HepG2 (cell line): ENCODE results near the gene KLHL17. TPM values are rescaled to one million over a fixed set of nuclear protein-coding genes. Genes with fewer than 3 reads are reported as not detected.

Experiments used
- ATAC-seq: fragments of 200-7000 bp; cut with Tn5 transposase; 3 replicates; pipeline ENCODE4 v1.9.1; 2020; ENCODE audit warnings: mild to moderate bottlenecking, moderate library complexity
- BruUV-seq: library from RNA; stranded (reverse); fragments of 400-500 nt; replicated peaks from 2 replicates; lab custom pipeline; 2021; lab: Mats Ljungman, UMichigan
- CTCF ChIA-PET: fragments of 300-600 bp; formaldehyde crosslinking; extraction: SDS; loops from one replicate; lab custom pipeline; 2021; ENCODE audit warnings: low total read pairs, inconsistent platforms, low intra/inter-chr PET ratio; lab: Yijun Ruan, JAX
- POLR2A ChIA-PET: fragments of 350-600 bp; sonication (Branson Sonifier 250); formaldehyde crosslinking; loops from one replicate; lab custom pipeline; 2020; ENCODE audit warnings: antibody characterized with exemption, inconsistent platforms; lab: Yijun Ruan, JAX
- DNase-seq: peaks from one replicate; pipeline ENCODE4 v3.0.0-alpha.2; 2015; ENCODE audit warnings: low spot score
- FAIRE-seq: peaks from 3 replicates; lab custom pipeline; 2011; peaks lifted over from hg19 to GRCh38; lab: Jason Lieb, UNC
- H2AFZ ChIP-seq: one replicate; pipeline ENCODE4 v1.6.1; 2011; ENCODE audit warnings: low read length, inconsistent platforms
- H3K27ac ChIP-seq: fragments of 300-600 bp; 3 replicates; pipeline ENCODE4 v1.8.0; 2011; ENCODE audit warnings: mixed run types, mild to moderate bottlenecking, mixed read lengths, low read length, inconsistent platforms; ENCODE audit not compliant: insufficient read depth; ENCODE audit errors: extremely low read length
- H3K27me3 ChIP-seq, 2 experiments: fragments of 200-600 bp in 1 of 2; 2 replicates in 1 of 2; 3 replicates in 1 of 2; pipeline versions ENCODE4 v1.6.0 to v1.8.0; 2011; ENCODE audit warnings: low read length in 2 of 2, mild to moderate bottlenecking in 2 of 2, moderate library complexity in 2 of 2, inconsistent platforms in 1 of 2; ENCODE audit not compliant: insufficient read depth in 2 of 2, control insufficient read depth in 1 of 2
- H3K36me3 ChIP-seq, 2 experiments: fragments of 200-600 bp in 1 of 2; replicated peaks in 1 of 2; 2 replicates in 1 of 2; 3 replicates in 1 of 2; pipeline versions ENCODE4 v1.5.1 to v1.8.0; 2011; ENCODE audit warnings: low read length in 2 of 2, inconsistent platforms in 1 of 2; ENCODE audit not compliant: insufficient read depth in 2 of 2, control insufficient read depth in 1 of 2
- H3K4me1 ChIP-seq: 2 replicates; pipeline ENCODE4 v1.5.1; 2012; ENCODE audit warnings: low read length, inconsistent platforms; ENCODE audit not compliant: insufficient read depth
- H3K4me2 ChIP-seq: 2 replicates; pipeline ENCODE4 v1.6.0; 2011; ENCODE audit warnings: low read depth, low read length, inconsistent platforms
- H3K4me3 ChIP-seq, 3 experiments: fragments of 200-600 bp in 1 of 3; sonication (generic), shearing (Covaris generic) in 1 of 3; replicated peaks in 1 of 3; 2 replicates each; pipeline ENCODE4 v1.5.1; 2011 to 2016; ENCODE audit warnings: low read length in 3 of 3, inconsistent platforms in 2 of 3, low read depth in 2 of 3, mild to moderate bottlenecking in 2 of 3, control low read depth in 1 of 3, mixed read lengths in 1 of 3; ENCODE audit not compliant: insufficient read depth in 1 of 3
- H3K79me2 ChIP-seq: one replicate; pipeline ENCODE4 v1.6.1; 2011; ENCODE audit warnings: low read length, inconsistent platforms; ENCODE audit not compliant: insufficient read depth
- H3K9ac ChIP-seq: 2 replicates; pipeline ENCODE4 v1.6.0; 2011; ENCODE audit warnings: mild to moderate bottlenecking, low read depth, low read length, inconsistent platforms; ENCODE audit not compliant: insufficient read depth
- H3K9me3 ChIP-seq: 2 replicates; pipeline ENCODE4 v1.5.1; 2012; ENCODE audit warnings: mild to moderate bottlenecking, low read length
- H4K20me1 ChIP-seq: 2 replicates; pipeline ENCODE4 v1.6.0; 2011; ENCODE audit warnings: inconsistent platforms, mild to moderate bottlenecking, low read length, moderate library complexity; ENCODE audit not compliant: insufficient read depth
- CC2D1A ChIP-seq: sonication (generic); formaldehyde crosslinking; IDR thresholded peaks from 2 replicates; pipeline ENCODE4 v1.8.1; 2023; ENCODE audit warnings: mild to moderate bottlenecking, missing genetic modification reagents
- HMGA1 ChIP-seq: sonication (generic); formaldehyde crosslinking; conservative IDR thresholded peaks from 2 replicates; pipeline ENCODE4 v1.4.0; 2020; ENCODE audit warnings: missing genetic modification reagents
- HNRNPL ChIP-seq: fragments of 200-400 bp; formaldehyde crosslinking; IDR thresholded peaks from 2 replicates; pipeline ENCODE4 v1.6.1; 2017; ENCODE audit warnings: mild to moderate bottlenecking, low read depth, low read length
- KAT7 ChIP-seq: IDR thresholded peaks from 2 replicates; pipeline ENCODE4 v1.6.1; 2018; ENCODE audit warnings: borderline replicate concordance, missing compliant biosample characterization
- KMT2A ChIP-seq: sonication (generic); formaldehyde crosslinking; IDR thresholded peaks from 2 replicates; pipeline ENCODE4 v1.4.0; 2020; ENCODE audit warnings: missing genetic modification reagents
- PHF20 ChIP-seq: sonication (generic); formaldehyde crosslinking; IDR thresholded peaks from 2 replicates; pipeline ENCODE4 v1.5.0; 2020; ENCODE audit warnings: mild to moderate bottlenecking, missing genetic modification reagents
- PHF21A ChIP-seq: sonication (generic); formaldehyde crosslinking; IDR thresholded peaks from 2 replicates; pipeline ENCODE4 v1.5.0; 2020; ENCODE audit warnings: mild to moderate bottlenecking, missing genetic modification reagents
- SNRNP70 ChIP-seq: fragments of 200-400 bp; formaldehyde crosslinking; IDR thresholded peaks from 2 replicates; pipeline ENCODE4 v1.6.1; 2017; ENCODE audit warnings: mild to moderate bottlenecking, low read depth, low read length, moderate library complexity
- SOX6 ChIP-seq, 2 experiments: fragments of 450-650 bp in 1 of 2; sonication (generic) in 1 of 2; formaldehyde crosslinking in 1 of 2; IDR thresholded peaks; 2 replicates each; pipeline versions ENCODE4 v1.4.0 to v1.6.1; 2017 to 2020; ENCODE audit warnings: antibody characterized with exemption in 1 of 2, mild to moderate bottlenecking in 1 of 2, missing genetic modification reagents in 1 of 2
- SP140L ChIP-seq: sonication (generic); formaldehyde crosslinking; IDR thresholded peaks from 2 replicates; pipeline ENCODE4 v1.4.0; 2020; ENCODE audit warnings: missing genetic modification reagents, borderline replicate concordance
- SP4 ChIP-seq: sonication (generic); formaldehyde crosslinking; IDR thresholded peaks from 2 replicates; pipeline ENCODE4 v1.8.1; 2023; ENCODE audit warnings: mild to moderate bottlenecking, missing genetic modification reagents
- STAT5B ChIP-seq: sonication (generic); formaldehyde crosslinking; IDR thresholded peaks from 2 replicates; pipeline ENCODE4 v1.4.0; 2020; ENCODE audit warnings: missing genetic modification reagents
- WGBS: methylation state at CpG from one replicate; pipeline ENCODE4 v1.1.6; 2017; ENCODE audit warnings: low lambda C conversion rate; 5-methylcytosine and 5-hydroxymethylcytosine counted together
- in situ Hi-C: cut with HindIII; loops from 2 replicates; pipeline ENCODE4 v1.10.0; 2017; ENCODE audit warnings: low pct_unique_long_range_greater_than_20kb; ENCODE audit not compliant: extremely low pct_ligation_motif_present
- intact Hi-C: fragments of 100-400 bp; cut with micrococcal nuclease; formaldehyde crosslinking; loops from one replicate; pipeline ENCODE4 v1.10.0; 2022; ENCODE audit not compliant: unreplicated experiment
- polyA plus RNA-seq, 8 experiments: library from polyadenylated mRNA; depleted of rRNA in 3 of 8; stranded (reverse) in 7 of 8; unstranded in 1 of 8; fragments of >200 nt; fragmentation: Illumina TruSeq in 4 of 8; extraction: Trizol in 4 of 8; gene quantifications; 2 replicates each; pipeline versions ENCODE4 v1.2.1 to v1.2.3, GENCODE V29; 2011 to 2016; ENCODE audit warnings: low read depth in 4 of 8, missing spikeins in 1 of 8, mixed read lengths in 1 of 8; ENCODE audit not compliant: insufficient read depth in 1 of 8
- total RNA-seq, 5 experiments: library from RNA; depleted of rRNA; stranded (reverse); fragments of >200 nt; fragmentation: Illumina TruSeq; extraction: Trizol; gene quantifications; 2 replicates each; pipeline ENCODE4 v1.2.3, GENCODE V29; 2016; ENCODE audit warnings: low read depth in 1 of 5
- TF ChIP-seq, protein P1 (sequence below): sonication (generic); formaldehyde crosslinking; IDR thresholded peaks from 2 replicates; pipeline ENCODE4 v1.9.0; 2021; ENCODE audit warnings: missing genetic modification reagents, borderline replicate concordance
- TF ChIP-seq, protein P2 (sequence below): sonication (generic); formaldehyde crosslinking; IDR thresholded peaks from 2 replicates; pipeline ENCODE4 v1.5.0; 2020; ENCODE audit warnings: mild to moderate bottlenecking, low read depth, missing genetic modification reagents, borderline replicate concordance
- TF ChIP-seq, protein P3 (sequence below): sonication (generic); formaldehyde crosslinking; IDR thresholded peaks from 2 replicates; pipeline ENCODE4 v1.5.0; 2020; ENCODE audit warnings: missing genetic modification reagents

Gene KLHL17
- total and polyA plus RNA-seq, 2 of the 13 experiments (the other 11 are each of a cell fraction or from before 2014, with no cell fraction given), result 9.3 to 24.7 TPM

DNA sequence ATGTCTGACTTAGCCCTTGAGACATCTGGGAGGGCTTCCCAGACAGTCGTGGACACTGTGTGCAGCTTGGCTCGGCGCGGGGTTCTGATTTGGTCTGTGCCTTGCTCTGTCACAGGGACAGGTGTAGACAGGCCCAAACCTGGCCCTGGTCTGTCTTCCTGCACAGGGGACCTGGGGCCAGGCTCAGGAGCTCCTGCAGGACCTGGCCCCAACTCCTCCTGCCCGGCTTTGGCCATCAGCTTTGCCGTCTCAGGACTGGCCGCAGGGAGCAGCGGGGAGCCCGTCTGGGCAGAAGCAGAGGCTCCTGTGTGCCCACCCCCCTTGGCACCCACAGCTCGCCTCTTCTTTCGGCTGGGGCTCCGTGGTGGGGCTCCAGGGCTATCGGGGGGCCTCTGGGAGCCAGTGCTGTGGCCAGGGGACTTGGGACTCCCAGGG lies 19.8 kb downstream of the KLHL17 start:
- H3K27ac ChIP-seq, result no peak overlapping the region
- intact Hi-C loops, result no loop called here
- H3K4me3 ChIP-seq, result peak overlapping the region; percentile 2 to 70 (median 48); a peak in 4 of 6 replicates
- DNase-seq (no peak), FAIRE-seq (no peak), ATAC-seq (peak; percentile 40)
- peaks cover 22 to 50% of the 10 kb centered on the region in 2 experiments for H3K27me3 ChIP-seq
- in situ Hi-C loops, result no loop called here
- BruUV-seq, result no TSS peak
- no peaks in the 10 kb centered on the region for H3K79me2 ChIP-seq
- CTCF ChIA-PET, result no interaction called here
- H4K20me1 ChIP-seq, result no peaks in the 10 kb centered on the region
- H3K4me2 ChIP-seq, result peak overlapping the region; percentile 74
- no peaks in the 10 kb centered on the region for H3K9me3 ChIP-seq
- no peak overlapping the region for H2AFZ ChIP-seq
- no peaks in the 10 kb centered on the region for H3K36me3 ChIP-seq
- POLR2A ChIA-PET, result interaction anchor here (1.9 kb wide), 1 partner anchor 13 kb away, joined by 4 read pairs; the partner anchor contains the start of gene PLEKHN1
- no CpG with 5 or more reads among the region's 13 CpGs for WGBS
- peak overlapping the region; percentile 49; the same call in 1 of the 2 replicates for H3K9ac ChIP-seq
- H3K4me1 ChIP-seq, result peaks cover 55% of the 10 kb centered on the region
- TF ChIP-seq HMGA1 (CRISPR knock-in tag) (no peak), KAT7 (CRISPR knock-in tag) (no peak), KMT2A (CRISPR knock-in tag) (no peak), PHF20 (CRISPR knock-in tag) (0 out of 2 replicates have a peak, but pooled peaks have one; percentile 38), SNRNP70 (no peak), HNRNPL (0 out of 2 replicates have a peak, but pooled peaks have one; percentile 56), CC2D1A (no peak), PHF21A (0 out of 2 replicates have a peak, but pooled peaks have one; percentile 40), SOX6 (IDR thresholded peaks at IDR 0.05) (no peak), SOX6 (CRISPR knock-in tag; IDR thresholded peaks at IDR 0.05) (no peak), SP140L (CRISPR knock-in tag) (no peak), STAT5B (CRISPR knock-in tag) (no peak), SP4 (CRISPR knock-in tag) (0 out of 2 replicates have a peak, but pooled peaks have one; percentile 31)
- TF ChIP-seq, protein P1, sequence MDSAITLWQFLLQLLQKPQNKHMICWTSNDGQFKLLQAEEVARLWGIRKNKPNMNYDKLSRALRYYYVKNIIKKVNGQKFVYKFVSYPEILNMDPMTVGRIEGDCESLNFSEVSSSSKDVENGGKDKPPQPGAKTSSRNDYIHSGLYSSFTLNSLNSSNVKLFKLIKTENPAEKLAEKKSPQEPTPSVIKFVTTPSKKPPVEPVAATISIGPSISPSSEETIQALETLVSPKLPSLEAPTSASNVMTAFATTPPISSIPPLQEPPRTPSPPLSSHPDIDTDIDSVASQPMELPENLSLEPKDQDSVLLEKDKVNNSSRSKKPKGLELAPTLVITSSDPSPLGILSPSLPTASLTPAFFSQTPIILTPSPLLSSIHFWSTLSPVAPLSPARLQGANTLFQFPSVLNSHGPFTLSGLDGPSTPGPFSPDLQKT (CRISPR knock-in tag), result no peak
- TF ChIP-seq, protein P2, sequence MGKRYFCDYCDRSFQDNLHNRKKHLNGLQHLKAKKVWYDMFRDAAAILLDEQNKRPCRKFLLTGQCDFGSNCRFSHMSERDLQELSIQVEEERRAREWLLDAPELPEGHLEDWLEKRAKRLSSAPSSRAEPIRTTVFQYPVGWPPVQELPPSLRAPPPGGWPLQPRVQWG (CRISPR knock-in tag), result 0 out of 2 replicates have a peak, but pooled peaks have one; percentile 67
- TF ChIP-seq, protein P3, sequence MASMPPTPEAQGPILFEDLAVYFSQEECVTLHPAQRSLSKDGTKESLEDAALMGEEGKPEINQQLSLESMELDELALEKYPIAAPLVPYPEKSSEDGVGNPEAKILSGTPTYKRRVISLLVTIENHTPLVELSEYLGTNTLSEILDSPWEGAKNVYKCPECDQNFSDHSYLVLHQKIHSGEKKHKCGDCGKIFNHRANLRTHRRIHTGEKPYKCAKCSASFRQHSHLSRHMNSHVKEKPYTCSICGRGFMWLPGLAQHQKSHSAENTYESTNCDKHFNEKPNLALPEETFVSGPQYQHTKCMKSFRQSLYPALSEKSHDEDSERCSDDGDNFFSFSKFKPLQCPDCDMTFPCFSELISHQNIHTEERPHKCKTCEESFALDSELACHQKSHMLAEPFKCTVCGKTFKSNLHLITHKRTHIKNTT (CRISPR knock-in tag), result no peak
